8988T (cell line): ENCODE measurements around the gene ARHGAP22.

ENCODE experiments used
- DNase-seq: peaks from one replicate; pipeline ENCODE4 v3.0.0; 2011

ARHGAP22 gene

DNA sequence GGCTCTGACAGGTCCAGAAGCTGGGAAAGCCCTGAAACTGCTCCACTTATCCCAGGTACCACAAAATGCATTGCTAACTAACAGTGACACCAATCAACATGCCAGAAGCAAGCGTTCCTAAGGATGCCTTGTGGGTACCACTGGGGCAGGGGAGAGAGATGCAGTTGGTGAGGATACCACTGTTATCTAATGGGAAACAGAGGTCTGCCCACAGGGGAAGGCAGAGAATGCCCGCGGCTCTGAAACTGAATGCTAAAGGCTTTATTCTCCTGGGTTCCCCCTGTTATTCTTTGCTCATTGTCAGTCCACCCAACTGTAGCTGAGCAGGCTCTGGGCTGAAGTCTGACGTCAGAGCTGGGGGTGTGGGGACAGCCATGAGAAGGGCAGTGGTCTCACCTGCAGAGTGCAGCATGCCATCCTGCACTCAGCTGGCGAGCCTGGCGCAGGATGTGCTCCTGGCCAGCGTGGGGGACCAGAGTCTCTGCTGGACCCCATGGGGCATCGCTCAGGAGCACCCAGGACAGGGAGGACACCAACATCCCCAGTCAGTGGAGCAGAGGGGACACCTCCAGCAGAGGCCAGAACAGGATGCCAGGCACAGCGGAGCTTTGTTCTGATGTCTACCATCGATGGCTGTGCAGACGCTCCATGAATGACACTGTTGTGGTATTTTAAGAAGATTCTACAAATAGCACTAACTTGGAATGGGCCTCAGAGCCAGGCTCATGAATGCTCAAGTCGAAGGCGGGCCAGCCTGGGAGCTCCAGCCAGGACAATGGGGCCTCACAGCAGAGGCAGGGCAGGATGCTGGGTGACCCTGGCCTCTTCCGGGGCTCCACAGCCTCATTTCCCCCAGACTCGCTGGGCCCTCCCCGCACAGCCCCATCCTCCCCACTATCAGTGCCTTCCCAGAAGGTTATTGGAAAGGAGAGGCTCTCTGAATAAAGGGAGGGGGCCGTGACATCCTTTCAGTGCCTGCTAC lies 95.8 kb downstream of the ARHGAP22 start:
- no peak for DNase-seq

DNA sequence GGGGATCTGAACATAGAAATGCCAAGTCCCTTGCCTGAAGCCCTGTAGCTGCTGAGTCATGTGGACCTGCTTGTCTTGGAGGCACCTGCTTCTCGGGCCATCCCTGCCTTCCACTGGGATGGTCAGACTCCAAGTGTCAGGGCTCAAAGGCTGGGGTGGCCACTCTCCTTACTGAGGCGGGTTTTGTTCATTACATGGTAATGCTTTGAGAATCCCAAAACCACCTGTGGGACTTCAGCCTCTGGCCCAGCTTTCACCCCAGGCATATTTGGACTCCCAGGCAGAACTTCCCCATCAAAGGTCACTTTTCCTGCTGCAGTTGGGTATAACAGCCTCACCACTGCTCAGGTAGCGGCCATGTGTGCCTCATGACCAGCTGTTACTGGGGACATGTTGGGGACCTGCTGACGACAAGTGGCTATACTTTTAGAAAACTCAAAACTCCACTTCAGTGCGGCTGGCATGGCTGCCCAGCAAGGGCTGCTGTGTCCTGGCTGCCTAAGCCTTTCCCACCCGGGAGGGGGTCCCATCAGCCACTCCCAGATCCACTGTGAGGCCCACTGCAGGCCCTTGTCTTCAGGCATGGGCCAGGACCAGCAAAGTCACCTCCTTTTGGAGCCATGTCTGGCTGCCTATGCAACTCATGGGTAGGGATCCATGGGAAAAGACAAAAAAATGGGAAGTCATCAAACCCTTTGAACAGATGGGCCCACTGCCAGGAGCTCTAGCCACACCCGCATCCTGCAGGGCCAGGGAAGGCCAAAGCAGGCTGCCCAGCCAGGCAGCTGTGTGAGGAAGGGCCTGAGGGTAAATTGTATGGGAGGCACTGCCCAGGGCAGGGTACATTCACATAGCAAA lies 96.7 kb downstream of the ARHGAP22 start:
- no peak for DNase-seq

DNA sequence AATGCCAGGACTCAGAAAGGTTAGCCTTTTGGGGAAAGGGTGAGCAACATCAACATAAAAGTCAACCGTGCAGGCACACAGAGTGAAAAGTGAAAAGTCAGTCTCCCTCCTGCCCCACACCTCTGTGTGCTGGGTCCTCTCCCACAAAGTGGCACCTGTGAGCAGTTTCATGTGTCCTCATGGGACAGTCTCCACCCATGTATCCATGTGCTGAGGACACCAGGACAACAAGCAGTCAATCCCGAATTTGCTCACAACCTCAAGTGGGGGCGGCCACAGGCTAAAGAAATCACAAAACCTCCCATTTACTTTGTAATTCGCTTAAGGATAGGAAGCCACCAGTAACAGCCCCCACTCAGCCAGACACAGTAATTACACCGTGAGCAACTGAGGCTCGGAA lies 97.4 kb downstream of the ARHGAP22 start:
- no peak for DNase-seq

DNA sequence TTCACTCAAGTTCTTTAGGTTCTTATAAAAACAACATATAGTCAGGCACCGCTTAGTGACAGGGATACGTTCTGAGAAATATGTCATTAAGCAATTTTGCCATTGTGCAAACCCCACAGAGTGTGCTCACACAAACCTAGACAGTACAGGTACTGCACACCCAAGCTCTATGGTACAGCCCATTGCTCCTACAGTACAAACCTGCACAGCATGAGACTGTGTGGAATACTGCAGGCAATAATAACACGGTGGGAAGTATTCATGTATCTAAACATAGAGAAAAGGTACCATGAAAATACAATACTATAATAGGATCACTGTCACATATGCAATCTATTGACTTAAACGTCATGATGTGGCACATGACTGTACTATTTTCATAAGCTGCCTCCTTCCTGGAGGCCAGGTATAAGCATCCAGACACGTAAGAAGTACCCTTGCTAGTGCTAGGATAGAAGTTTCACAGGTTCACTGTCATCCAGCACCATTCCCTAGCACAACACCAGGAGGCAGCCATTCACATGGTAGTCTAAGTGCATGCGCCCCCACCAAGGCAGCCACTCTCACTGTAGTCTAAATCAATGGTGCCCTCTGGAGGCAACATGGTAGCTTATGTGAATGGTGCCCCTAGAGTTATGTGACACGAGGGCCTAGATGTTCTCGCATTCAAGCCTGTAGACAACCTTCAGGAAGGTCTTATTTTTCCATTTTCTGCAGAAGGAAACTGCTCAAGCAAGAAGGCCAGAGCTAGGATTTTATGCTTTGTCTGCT lies 98.5 kb downstream of the ARHGAP22 start:
- no peak for DNase-seq

DNA sequence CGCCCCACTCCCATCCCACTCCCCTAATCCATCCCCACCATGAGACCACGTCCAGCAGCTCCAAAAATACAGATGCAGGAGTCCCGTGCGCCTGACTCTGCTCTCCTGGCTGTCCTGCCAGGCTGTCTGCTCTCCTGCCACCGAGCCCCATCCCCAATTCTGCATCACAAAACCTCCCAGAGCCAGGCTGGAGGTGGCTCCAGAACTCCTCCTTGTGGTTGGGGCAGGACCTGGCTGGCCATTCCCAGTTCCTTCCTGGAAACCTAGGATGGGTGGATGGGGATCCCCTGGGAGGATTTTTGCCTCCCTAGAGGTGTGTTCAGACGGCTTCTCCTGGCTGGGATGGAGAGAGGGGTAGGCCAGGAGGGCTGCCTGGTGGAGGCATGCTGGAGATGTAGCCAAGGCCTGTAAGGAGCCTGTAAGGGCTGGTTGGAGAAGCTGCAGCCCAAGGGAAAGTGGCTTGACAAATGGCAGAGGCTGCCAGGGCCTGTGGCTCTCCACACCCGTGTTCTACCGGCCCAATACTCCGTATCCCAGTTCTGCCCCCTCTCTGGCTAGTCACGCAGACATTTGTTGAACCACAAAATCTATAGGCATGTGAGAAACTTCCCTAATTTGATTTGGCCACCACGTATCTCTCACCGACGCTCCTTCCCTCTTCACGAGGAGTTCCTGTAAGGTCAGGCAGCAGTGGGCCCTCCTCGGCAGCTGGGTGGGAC lies 99.3 kb downstream of the ARHGAP22 start:
- no peak for DNase-seq

DNA sequence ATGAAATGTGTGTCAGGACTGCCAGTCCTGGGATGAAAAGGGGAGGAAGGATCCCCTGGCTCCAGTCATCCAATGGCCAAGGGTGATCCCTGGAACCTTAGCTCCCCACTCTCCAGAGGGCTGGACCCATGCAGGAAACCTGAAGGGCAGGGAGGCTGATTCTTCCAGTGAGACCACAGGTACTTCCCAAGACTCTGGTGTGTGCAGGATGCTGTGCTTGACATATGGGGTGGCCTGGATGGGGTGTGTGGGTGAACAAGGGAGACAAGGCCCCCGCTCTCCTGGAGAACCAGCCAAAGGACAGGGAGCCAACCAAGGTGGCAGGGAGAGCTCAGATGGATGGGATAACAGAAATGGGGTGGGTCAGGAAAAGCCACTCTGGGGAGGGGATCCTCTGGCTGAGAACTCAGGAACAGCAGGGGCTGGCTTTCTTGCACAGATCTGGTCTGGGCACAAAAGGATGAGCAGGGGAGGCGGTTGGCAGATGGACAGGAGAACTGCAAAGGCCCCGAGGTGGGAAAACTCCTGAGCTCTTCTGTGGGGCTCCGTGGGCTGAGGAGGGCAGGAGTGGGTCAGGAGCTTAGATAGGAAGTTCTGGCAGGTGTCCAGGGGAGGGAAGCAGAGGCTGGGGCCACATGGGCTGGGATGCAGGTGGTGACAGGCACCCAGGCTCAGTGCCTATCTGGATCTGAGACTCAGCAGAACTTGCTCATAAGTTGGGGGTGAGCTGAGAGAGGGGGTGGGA lies 100.6 kb downstream of the ARHGAP22 start:
- DNase-seq, result no peak

DNA sequence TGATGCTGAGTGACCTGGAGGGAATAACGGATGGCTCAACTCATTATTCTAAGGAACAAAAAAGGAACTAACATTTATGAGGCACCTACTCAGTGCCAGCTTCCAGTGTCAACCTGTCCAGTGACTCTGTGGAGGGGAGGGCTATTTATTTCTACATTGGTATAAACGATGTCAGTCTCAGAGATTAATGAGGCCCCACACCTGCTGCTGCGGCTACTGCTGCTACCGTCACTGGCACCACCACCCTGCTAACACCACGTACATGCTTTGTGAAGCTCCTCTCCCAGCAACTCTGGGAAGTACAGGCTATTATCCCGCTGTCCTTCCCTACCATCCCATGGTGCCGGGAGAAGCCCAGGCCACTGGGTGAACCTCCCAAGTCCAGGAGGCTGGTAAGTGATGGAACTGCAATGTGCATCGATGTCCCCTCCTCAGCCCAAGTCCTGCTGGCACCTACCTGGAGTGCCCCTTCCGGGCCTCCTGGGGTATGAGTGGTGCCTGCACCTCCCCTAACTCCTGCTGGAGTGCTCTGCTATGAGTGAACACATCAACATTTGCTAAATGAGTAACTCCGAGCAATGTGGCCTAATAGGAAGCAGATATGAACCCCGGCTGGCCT lies 101.5 kb downstream of the ARHGAP22 start:
- no peak for DNase-seq

DNA sequence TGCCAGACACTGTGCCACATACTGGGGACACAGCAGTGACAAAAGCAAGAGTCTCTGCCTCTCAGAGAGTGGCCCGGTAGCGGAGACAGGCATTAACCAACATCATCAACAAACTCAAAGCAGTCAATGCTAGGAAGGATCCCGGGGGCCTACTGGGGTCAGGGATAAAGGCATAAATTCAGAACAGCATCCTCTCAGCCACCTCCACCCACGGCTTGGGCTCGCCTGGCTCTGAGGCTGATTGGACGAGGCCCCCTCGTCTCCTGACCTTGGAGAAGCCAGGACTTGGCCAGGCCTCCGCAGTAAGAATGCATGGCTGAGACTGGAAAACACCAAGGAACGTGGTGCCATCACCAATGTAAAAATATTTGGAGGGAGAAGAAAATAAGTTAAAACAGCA lies 102.1 kb downstream of the ARHGAP22 start:
- DNase-seq, result no peak

DNA sequence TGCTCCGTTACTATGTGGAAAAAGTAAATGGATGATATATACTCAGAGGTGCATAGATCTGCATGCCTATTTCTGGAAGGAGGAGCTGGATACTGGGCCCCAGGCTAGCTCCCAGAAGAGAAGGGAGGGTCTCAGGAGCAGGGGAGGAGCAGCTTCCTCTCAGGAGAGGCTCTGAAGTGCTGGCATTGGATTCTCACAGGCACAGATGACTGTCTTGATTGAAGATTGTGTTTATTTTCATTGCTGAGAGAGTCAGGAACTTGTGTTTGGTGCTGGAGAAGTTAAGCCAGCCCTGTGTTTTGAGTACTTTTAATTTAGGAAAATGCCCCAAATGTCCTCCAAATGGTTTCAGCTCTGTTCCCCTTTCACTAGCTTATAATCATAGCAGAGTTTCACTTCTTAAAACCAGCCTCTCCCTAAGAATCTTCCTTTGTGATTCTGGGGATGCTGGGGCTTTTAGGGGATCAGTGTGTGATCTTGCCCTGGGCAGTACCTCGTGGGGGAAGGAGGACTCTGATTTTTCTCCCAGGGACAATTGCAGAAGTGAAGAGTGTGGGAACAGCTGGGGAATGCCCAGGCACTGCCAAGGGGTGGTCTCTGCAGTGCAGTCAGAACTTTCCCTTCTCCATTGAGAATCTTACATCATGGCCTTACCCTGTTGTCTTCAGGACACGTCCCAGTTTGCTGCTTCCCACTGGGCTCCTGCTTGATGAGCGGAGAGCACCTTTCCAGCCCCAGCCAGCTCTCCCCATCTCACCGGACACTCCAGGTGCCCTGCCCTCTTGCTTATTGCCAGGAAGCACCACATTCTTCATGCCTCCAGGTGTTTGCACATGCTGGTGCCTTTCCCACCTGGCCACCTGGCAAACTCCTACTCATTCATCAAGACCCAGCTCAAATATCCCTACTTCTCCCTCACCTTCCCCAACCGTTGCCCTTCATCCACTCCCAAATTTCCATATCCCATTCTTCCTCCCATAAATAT lies 102.8 kb downstream of the ARHGAP22 start:
- no peak for DNase-seq

DNA sequence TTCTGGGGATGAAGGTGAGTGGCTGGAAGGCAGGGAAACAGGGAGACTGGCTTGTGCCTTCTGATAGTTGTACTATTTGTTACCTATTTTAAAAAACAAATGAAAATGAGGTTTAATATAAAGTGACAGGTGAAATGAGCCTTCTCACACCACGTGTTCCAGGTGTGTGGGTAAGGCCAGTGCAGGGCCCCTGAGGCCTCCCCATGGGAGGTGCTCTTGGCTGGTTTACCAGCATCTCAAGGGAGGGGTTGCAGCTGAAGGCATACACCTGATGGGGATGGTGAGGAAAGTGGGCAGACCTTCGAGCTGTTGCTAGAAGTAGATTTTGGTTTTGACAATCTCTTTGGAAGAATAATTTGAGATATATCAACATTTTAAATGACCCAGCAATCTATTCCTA lies 103.6 kb downstream of the ARHGAP22 start:
- DNase-seq, result no peak

DNA sequence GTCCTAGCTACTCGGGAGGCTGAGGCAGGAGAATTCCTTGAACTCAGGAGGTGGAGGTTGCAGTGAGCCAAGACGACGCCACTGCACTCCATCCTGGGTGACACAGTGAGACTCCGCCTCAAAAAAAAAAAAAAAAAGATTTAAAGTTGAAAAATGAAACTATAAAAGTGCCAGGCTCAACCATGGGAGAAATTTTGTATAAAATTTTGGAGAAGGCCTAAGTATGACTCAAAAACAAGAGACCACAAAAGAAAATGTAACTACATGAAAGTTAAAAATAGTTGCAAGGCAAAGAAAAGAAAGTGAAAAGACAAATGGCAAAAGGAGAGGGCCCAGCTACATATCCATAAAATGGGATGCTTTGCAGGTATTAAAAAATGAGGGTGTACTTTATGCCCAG lies 104.1 kb downstream of the ARHGAP22 start:
- no peak for DNase-seq

DNA sequence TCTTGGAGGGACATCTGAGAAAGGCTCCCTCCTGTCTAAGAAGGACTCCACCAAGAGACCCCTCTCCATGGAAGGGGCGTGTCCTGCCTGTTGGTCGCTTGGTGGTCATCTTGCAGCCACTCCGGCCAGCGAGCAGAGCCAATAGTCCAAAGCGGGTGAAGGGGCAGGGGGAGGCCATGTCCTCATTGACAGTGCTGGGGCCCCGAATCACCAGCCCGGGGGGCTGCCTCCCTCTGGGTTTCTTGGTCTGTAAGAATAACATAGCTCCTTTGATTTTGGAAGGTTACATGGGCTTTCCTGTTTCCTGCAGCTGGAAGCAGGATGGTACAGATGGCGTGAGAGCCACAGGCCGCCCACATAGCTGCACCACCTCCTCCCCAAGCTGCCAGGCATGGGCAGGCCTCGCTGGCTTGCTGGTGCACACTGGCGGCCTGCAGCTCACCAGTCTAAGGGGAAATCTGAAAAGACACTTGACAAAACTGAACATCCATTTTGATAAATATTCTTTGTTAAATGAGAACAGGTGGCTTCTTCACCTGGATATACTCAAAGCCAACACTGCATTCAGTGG lies 105.8 kb downstream of the ARHGAP22 start:
- DNase-seq, result no peak

DNA sequence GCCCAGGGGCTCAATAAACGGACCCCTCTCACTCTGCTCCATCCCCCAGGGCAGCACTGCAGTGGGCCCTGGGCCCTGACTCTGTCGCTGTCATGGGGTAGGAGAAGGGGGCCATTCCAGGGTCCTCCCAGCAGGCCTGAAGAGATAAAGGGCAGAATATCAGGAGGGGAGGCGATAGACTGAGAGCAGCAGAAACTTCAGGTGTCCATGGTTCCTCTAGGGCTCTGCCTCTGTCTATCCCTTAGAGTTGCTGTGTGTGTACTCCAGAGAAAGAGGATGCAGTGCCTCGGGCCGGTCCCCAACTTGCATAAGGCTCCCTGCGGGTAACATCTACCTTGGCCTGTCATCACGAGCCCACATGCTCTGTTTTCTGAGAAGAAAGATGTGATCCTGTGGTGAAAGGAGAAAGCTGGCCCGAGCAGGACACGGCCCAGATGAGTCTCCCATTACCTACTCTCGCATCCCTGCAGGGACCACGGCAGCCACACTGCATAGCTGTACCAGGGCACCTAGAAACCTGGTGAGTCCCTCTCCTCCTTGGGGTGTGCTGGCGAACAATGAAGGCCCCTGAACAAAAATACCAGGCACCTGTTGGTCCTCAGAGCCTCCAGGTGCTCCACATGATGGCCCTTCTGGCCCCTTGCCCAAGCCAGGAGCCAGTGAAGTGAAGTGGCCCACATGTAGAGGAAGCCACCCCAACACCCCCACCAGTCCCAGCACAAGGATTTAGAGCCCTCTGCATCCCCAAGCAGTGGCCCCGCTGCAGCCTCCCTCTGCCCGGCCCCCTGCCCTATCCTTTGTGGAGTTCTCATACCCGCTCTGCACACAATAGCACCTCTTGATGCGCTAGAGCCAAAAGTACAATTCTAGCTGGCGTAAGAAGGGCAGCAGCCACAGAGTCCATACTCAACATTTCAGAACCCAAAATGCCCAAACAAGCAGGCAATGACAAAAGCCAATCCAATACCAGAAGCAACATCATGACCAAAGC lies 106.8 kb downstream of the ARHGAP22 start:
- no peak for DNase-seq

DNA sequence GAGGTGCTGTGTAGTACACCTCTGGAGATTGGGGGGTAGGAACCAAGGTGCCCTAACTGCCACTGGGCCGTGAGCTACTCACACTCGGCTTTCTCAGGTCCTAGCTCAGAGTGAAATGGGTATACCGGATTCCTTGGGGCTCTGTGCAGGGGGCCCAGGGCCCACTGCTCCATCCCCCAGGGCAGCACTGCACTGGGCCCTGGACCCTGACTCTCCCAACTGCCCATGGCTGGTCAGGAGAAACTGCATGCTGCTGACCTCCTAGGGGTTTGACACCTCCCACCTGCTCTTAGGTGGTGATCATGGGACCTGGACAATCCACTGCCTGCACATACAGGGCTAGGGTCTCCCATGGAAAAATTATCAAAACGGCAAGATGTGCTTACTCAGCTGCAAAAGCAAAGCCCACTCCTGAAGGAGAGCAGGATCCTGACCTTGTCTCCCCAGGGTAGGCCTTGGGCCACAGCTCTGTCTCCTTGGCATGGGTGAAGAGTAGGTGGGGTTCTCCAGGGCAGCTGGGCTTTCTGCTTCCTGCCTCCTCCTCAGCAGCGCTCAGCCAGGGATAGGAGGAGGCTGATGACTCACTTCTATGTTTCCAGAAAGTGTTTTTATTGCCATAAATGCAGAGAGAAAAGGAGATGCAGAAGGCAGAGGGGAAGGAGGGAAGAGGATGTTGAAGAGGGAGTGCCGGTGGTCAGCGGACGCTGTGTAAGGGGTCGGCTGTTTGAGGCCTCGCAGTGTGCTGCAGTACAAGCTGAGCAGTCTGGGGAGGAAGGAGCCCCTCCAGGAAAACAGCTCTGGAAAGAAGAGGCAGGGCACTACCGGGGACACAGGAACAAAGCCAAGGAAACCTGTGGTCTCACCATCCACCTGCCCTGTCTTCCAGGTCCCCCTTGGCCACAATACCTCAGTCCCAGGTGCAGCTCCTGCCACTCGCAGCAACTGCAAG lies 107.8 kb downstream of the ARHGAP22 start:
- no peak for DNase-seq

DNA sequence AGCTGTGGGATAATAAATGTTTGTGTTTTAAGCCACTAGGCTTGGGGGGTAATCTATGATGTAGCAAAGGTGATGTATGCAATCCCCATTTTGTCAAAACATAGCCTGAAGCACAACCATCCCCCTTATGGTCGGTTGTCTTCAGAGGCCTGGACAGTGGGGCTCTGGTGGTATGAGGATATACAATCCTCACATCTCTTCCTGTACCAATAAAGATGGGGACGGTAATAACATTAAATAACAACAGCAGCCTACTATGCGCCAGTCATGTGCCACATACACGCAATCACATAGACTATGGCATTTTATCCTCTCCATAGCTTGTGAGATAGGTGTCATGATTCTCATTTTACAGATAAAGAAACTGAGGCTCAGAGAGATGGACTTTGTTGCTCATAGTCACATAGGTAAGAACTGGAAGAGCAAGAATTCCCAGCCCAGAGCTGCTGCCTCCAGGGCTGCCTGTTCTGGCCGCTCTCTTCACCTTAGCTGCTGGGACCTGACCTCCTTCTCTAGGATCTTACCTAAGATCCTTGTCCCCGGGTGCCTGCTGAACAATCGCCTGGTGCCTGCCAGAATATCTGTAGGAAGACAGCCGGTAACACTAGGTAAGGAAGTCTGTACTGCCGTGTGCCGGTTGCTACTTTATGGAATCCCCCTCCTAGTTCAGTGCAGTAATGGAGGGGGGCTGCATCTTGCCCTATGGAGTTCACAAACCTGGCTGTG lies 108.6 kb downstream of the ARHGAP22 start:
- DNase-seq, result no peak
